Measurements from ENCODE around the gene ZNF624. TPM values are rescaled to one million over a fixed set of nuclear protein-coding genes. Genes with fewer than 3 reads are reported as not detected.

The ZNF624 gene
- total RNA-seq, 2 experiments from 2014 or later = 3.8 to 4.8 TPM

DNA sequence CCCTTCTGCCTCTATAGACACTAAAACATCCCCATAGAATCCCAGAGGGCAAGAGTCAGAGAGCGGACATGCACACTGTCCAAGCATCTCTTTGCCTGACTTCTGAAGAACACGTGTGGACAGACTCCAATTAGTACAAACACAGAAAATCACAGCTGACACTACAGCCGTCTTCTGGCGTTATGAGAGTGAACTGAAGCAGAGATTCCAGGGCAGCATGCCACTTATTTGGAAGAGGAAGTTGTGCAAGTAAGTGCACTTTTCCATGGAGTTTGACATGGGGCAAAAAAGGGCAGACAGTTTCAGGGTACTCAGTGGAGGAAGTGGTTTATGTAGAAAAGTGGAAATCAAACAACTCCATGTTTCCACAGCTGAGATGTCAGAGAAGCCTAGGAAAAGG, 67.9 kb downstream of the ZNF624 start:
- intact Hi-C loops (cut with micrococcal nuclease) = no loop called here
- ChIA-PET POLR2A (interaction anchor here (1.6 kb wide), 1 partner anchor 49 kb away, joined by 3 read pairs; no protein-coding TSS in a partner anchor), CTCF (interaction anchor here (1.2 to 4.5 kb wide), 6 partner anchors 12 to 221 kb away, joined by 3 to 50 read pairs (median 14); partner anchors contain the start of gene ZNF287)
- no peak for ATAC-seq
- Mint-ChIP-seq H3K36me3 (ENCODE audit: low read depth) (peaks cover 1% of the 10 kb centered on the region), H3K27me3 (peaks cover 18% of the 10 kb centered on the region), H3K4me1 (ENCODE audit: low read depth) (peaks cover 11% of the 10 kb centered on the region), H3K4me3 (no peak overlapping the region), H3K9me3 (no peaks in the 10 kb centered on the region), H3K27ac (no peak overlapping the region)
- DNase-seq = no peak
- no peak for TF ChIP-seq CTCF (IDR thresholded peaks at IDR 0.05)

- peak; percentile 99 for ATAC-seq
- peak; percentile 84 for TF ChIP-seq CTCF (IDR thresholded peaks at IDR 0.05)
- CTCF ChIA-PET = interaction anchor here (0.6 to 3.8 kb wide), 25 partner anchors 8 to 207 kb away, joined by 3 to 41 read pairs (median 4); partner anchors contain the start of genes CCDC144A, UBB and ZNF287
- H3K4me1 Mint-ChIP-seq (ENCODE audit: low read depth) = peaks cover 11% of the 10 kb centered on the region
- peaks cover 22% of the 10 kb centered on the region for H3K27me3 Mint-ChIP-seq
- H3K27ac Mint-ChIP-seq = peak overlapping the region; percentile 80
- intact Hi-C loops (cut with micrococcal nuclease) = no loop called here
- DNase-seq = peak; percentile 97
- H3K4me3 Mint-ChIP-seq = peak overlapping the region; percentile 74
- POLR2A ChIA-PET = interaction anchor here (0.8 to 1.1 kb wide), 3 partner anchors 15 to 48 kb away, joined by 3 to 4 read pairs (median 3); partner anchors contain the start of gene ZNF287
- peaks cover 1% of the 10 kb centered on the region for H3K36me3 Mint-ChIP-seq (ENCODE audit: low read depth)
- no peaks in the 10 kb centered on the region for H3K9me3 Mint-ChIP-seq
These were observed 69.2 kb downstream of the ZNF624 start for GRCh38 chr17:16584273-16584995.

DNA sequence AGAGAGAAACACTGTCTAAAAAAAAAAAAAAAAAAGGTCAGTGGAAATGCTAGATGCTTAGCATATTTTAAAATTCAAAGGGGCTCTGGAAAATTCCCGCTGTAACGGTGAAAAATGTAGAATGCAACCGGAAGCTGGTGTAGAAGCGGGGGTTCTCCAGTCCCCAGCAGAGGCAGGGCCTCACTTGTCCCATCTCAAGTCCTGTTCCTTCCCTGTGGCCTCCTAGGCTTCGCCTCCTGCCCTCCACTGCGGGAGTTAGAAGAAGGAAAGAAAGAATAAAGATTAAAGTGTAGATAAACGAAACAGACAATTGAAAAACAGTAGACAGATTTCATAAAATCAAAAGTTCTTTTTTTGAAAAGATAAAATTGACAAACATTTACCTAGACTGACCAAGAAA, 69.9 kb downstream of the ZNF624 start:
- no peak for TF ChIP-seq CTCF (IDR thresholded peaks at IDR 0.05)
- H3K27ac Mint-ChIP-seq = peak overlapping the region; percentile 80
- ATAC-seq (peak; percentile 18), DNase-seq (peak; percentile 18)
- peaks cover 1% of the 10 kb centered on the region for H3K36me3 Mint-ChIP-seq (ENCODE audit: low read depth)
- H3K27me3 Mint-ChIP-seq = peaks cover 26% of the 10 kb centered on the region
- ChIA-PET CTCF (interaction anchor here (0.7 to 3.8 kb wide), 19 partner anchors 9 to 207 kb away, joined by 3 to 41 read pairs (median 5); partner anchors contain the start of genes CCDC144A, UBB and ZNF287), POLR2A (interaction anchor here (0.8 to 1.1 kb wide), 4 partner anchors 14 to 48 kb away, joined by 3 to 4 read pairs (median 4); partner anchors contain the start of gene ZNF287)
- intact Hi-C loops (cut with micrococcal nuclease) = no loop called here
- peak overlapping the region; percentile 74 for H3K4me3 Mint-ChIP-seq
- peaks cover 11% of the 10 kb centered on the region for H3K4me1 Mint-ChIP-seq (ENCODE audit: low read depth)
- no peaks in the 10 kb centered on the region for H3K9me3 Mint-ChIP-seq

GRCh38 chr17:16573466-16573865, 80.2 kb downstream of the ZNF624 start:
- Mint-ChIP-seq H3K9me3 (no peaks in the 10 kb centered on the region), H3K36me3 (ENCODE audit: low read depth) (no peaks in the 10 kb centered on the region), H3K27me3 (peaks cover 3% of the 10 kb centered on the region), H3K4me1 (ENCODE audit: low read depth) (peaks cover 5% of the 10 kb centered on the region), H3K4me3 (no peak overlapping the region), H3K27ac (no peak overlapping the region)
- DNase-seq (no peak), ATAC-seq (no peak)
- intact Hi-C loops (cut with micrococcal nuclease) = no loop called here
- CTCF ChIA-PET = interaction anchor here (1.1 kb wide), 1 partner anchor 12 kb away, joined by 3 read pairs; no protein-coding TSS in a partner anchor
- no peak for TF ChIP-seq CTCF (IDR thresholded peaks at IDR 0.05)
- POLR2A ChIA-PET = no interaction called here

Other genes starting within 250 kb of the ZNF624 start
- 10 to 100 TPM; 44.6 to 47.6 TPM for gene TRPV2, start 238.3 kb downstream of the ZNF624 start, total RNA-seq
- gene LRRC75A, start 161.7 kb downstream of the ZNF624 start, total RNA-seq = 1 to 10 TPM; 1.8 to 2.3 TPM
- gene ZNF287, start 84.6 kb downstream of the ZNF624 start, total RNA-seq = 1 to 10 TPM; 6.4 to 9.5 TPM
- 1 to 10 TPM; 1.7 to 2.4 TPM for gene CCDC144A, start 36.4 kb upstream of the ZNF624 start, total RNA-seq